HepG2 (cell line): ENCODE results near the gene GALR2. TPM values are rescaled to one million over a fixed set of nuclear protein-coding genes. Genes with fewer than 3 reads are reported as not detected.

Source experiments
- AKAP8 ChIP-seq: sonication (generic); formaldehyde crosslinking; IDR thresholded peaks from 2 replicates; pipeline ENCODE4 v1.5.1; 2020; ENCODE audit warnings: mild to moderate bottlenecking, missing genetic modification reagents
- AKNA ChIP-seq: sonication (generic); formaldehyde crosslinking; IDR thresholded peaks from 2 replicates; pipeline ENCODE4 v1.4.0; 2020; ENCODE audit warnings: missing genetic modification reagents, borderline replicate concordance
- FOXC1 ChIP-seq: sonication (generic); formaldehyde crosslinking; IDR thresholded peaks from 2 replicates; pipeline ENCODE4 v1.8.0; 2022; ENCODE audit warnings: mild to moderate bottlenecking, missing genetic modification reagents, borderline replicate concordance
- FOXP1 ChIP-seq, 2 experiments: fragments of 450-650 bp in 1 of 2; IDR thresholded peaks; 2 replicates each; pipeline ENCODE4 v1.6.1; 2017 to 2018; ENCODE audit warnings: antibody characterized with exemption in 1 of 2
- GABPB1 ChIP-seq: IDR thresholded peaks from 2 replicates; pipeline ENCODE4 v1.6.1; 2016; ENCODE audit warnings: mild to moderate bottlenecking, missing genetic modification reagents, moderate library complexity, missing compliant biosample characterization
- ISL2 ChIP-seq: sonication (generic); formaldehyde crosslinking; IDR thresholded peaks from 2 replicates; pipeline ENCODE4 v1.5.0; 2020; ENCODE audit warnings: missing genetic modification reagents
- KDM3A ChIP-seq: IDR thresholded peaks from 2 replicates; pipeline ENCODE4 v1.6.1; 2018; ENCODE audit warnings: low read depth, missing compliant biosample characterization
- MIER3 ChIP-seq: IDR thresholded peaks from 2 replicates; pipeline ENCODE4 v1.6.1; 2016; ENCODE audit warnings: missing compliant biosample characterization, borderline replicate concordance
- MIXL1 ChIP-seq: IDR thresholded peaks from 2 replicates; pipeline ENCODE4 v1.6.1; 2016
- MYC ChIP-seq: sonication (generic); formaldehyde crosslinking; IDR thresholded peaks from 2 replicates; pipeline ENCODE4 v1.9.0; 2021; ENCODE audit warnings: missing genetic modification reagents, borderline replicate concordance
- RFXANK ChIP-seq: IDR thresholded peaks from 2 replicates; pipeline ENCODE4 v1.6.1; 2016
- ZBTB14 ChIP-seq: sonication (generic); formaldehyde crosslinking; IDR thresholded peaks from 2 replicates; pipeline ENCODE4 v1.4.0; 2020; ENCODE audit warnings: missing genetic modification reagents
- ZFP36L1 ChIP-seq: sonication (generic); formaldehyde crosslinking; IDR thresholded peaks from 2 replicates; pipeline ENCODE4 v1.8.0; 2022; ENCODE audit warnings: mild to moderate bottlenecking, missing genetic modification reagents, moderate library complexity
- ZNF44 ChIP-seq: sonication (generic); formaldehyde crosslinking; IDR thresholded peaks from 2 replicates; pipeline ENCODE4 v1.5.1; 2020; ENCODE audit warnings: mild to moderate bottlenecking, missing genetic modification reagents
- ZNF556 ChIP-seq: sonication (generic); formaldehyde crosslinking; IDR thresholded peaks from 2 replicates; pipeline ENCODE4 v1.4.0; 2020; ENCODE audit warnings: mild to moderate bottlenecking, missing genetic modification reagents, borderline replicate concordance
- ZNF577 ChIP-seq: sonication (generic); formaldehyde crosslinking; IDR thresholded peaks from 2 replicates; pipeline ENCODE4 v1.4.0; 2020; ENCODE audit warnings: mild to moderate bottlenecking, low read depth, missing genetic modification reagents, borderline replicate concordance
- ZNF609 ChIP-seq: sonication (generic); formaldehyde crosslinking; IDR thresholded peaks from 2 replicates; pipeline ENCODE4 v1.4.0; 2020; ENCODE audit warnings: mild to moderate bottlenecking, missing genetic modification reagents, borderline replicate concordance
- ZNF761 ChIP-seq: sonication (generic); formaldehyde crosslinking; conservative IDR thresholded peaks from 2 replicates; pipeline ENCODE4 v1.4.0; 2020; ENCODE audit warnings: mild to moderate bottlenecking, missing genetic modification reagents
- ZNF776 ChIP-seq: sonication (generic); formaldehyde crosslinking; IDR thresholded peaks from 2 replicates; pipeline ENCODE4 v1.4.0; 2020; ENCODE audit warnings: mild to moderate bottlenecking, missing genetic modification reagents
- polyA plus RNA-seq, 8 experiments: library from polyadenylated mRNA; depleted of rRNA in 3 of 8; stranded (reverse) in 7 of 8; unstranded in 1 of 8; fragments of >200 nt; fragmentation: Illumina TruSeq in 4 of 8; extraction: Trizol in 4 of 8; gene quantifications; 2 replicates each; pipeline versions ENCODE4 v1.2.1 to v1.2.3, GENCODE V29; 2011 to 2016; ENCODE audit warnings: low read depth in 4 of 8, missing spikeins in 1 of 8, mixed read lengths in 1 of 8; ENCODE audit not compliant: insufficient read depth in 1 of 8
- total RNA-seq, 5 experiments: library from RNA; depleted of rRNA; stranded (reverse); fragments of >200 nt; fragmentation: Illumina TruSeq; extraction: Trizol; gene quantifications; 2 replicates each; pipeline ENCODE4 v1.2.3, GENCODE V29; 2016; ENCODE audit warnings: low read depth in 1 of 5

GALR2 gene
- total and polyA plus RNA-seq, 2 of the 13 experiments (the other 11 are each of a cell fraction or from before 2014, with no cell fraction given): 0.48 to 0.58 TPM

GRCh38 chr17:76032073-76032779, 42.4 kb upstream of the GALR2 start (continued):
- TF ChIP-seq AKNA (CRISPR knock-in tag) (no peak), ZNF577 (CRISPR knock-in tag) (no peak), ISL2 (CRISPR knock-in tag) (peak; percentile 61; the same call in 1 of the 2 replicates), ZNF609 (CRISPR knock-in tag) (peak; percentile 46), ZNF776 (CRISPR knock-in tag) (0 out of 2 replicates have a peak, but pooled peaks have one; percentile 67), MIXL1 (CRISPR knock-in tag) (peak; percentile 70), FOXC1 (CRISPR knock-in tag) (peak; percentile 65), AKAP8 (CRISPR knock-in tag) (no peak), ZBTB14 (no peak), MIER3 (CRISPR knock-in tag) (peak; percentile 79; the same call in 1 of the 2 replicates), ZFP36L1 (CRISPR knock-in tag) (no peak), ZNF761 (CRISPR knock-in tag) (0 out of 2 replicates have a peak, but pooled peaks have one; percentile 23), RFXANK (CRISPR knock-in tag) (no peak), KDM3A (CRISPR knock-in tag) (peak; percentile 54; the same call in 1 of the 2 replicates), MYC (CRISPR knock-in tag) (peak; percentile 60; the same call in 1 of the 2 replicates), ZNF44 (CRISPR knock-in tag) (no peak), FOXP1 (IDR thresholded peaks at IDR 0.05) (no peak), FOXP1 (CRISPR knock-in tag; IDR thresholded peaks at IDR 0.05) (0 out of 2 replicates have a peak, but pooled peaks have one; percentile 10), ZNF556 (CRISPR knock-in tag) (no peak), GABPB1 (CRISPR knock-in tag) (0 out of 2 replicates have a peak, but pooled peaks have one; percentile 13)
